Stimulated activated CD4-positive, alpha-beta T cell treated with anti-CD3 and anti-CD28 coated beads, Interleukin-1b, Interleukin-23, amount 100 ng/mL, for 24 hours (primary cell): ENCODE measurements around the gene OR13J1.
"Not testable (repeated sequence)": the region's sequence is repeated elsewhere in the genome, so short reads cannot be mapped to it uniquely, and the experiment has no call there.

Experiments used
- DNase-seq, 4 experiments: peaks; one replicate each; pipeline ENCODE4 v3.0.0-alpha.2; 2020; ENCODE audit warnings: low read depth in 4 of 4, low spot score in 1 of 4

OR13J1 gene

DNA sequence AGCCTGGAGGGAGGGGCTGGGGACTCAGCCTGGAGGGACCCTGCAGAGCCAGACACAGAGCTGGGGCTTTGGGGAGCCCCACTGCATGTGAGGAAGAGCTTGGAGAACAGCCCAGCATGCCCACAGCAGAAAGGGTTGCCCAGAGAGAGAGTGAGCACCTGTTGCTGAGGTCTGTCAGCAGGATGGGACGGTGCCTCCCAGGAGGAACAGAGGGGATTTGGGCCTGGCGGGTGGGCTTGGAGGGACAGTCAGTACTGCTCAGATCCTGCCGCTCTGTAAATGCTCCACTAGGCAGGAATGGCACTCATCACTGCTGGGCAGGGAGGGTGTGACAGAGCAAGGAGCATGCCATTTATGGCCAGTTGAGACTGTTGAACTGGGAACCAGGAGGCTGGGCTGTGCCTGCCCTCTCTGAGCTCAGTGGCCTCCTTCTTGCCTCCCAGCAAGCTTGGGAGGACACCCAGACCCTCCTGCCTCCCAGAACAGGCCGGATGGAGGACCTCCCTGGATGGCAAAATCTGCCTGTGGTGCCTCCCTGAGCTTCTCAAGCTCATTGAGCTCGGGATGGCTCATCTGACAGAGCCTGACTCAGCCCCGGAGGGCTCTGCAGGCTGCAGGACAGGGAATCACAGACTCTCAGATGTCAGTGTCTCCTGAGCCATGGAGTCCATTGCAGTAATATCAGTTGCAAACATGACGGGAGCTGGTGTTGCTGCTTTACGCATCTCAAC, 35.0 kb upstream of the OR13J1 start:
- no peak for DNase-seq

DNA sequence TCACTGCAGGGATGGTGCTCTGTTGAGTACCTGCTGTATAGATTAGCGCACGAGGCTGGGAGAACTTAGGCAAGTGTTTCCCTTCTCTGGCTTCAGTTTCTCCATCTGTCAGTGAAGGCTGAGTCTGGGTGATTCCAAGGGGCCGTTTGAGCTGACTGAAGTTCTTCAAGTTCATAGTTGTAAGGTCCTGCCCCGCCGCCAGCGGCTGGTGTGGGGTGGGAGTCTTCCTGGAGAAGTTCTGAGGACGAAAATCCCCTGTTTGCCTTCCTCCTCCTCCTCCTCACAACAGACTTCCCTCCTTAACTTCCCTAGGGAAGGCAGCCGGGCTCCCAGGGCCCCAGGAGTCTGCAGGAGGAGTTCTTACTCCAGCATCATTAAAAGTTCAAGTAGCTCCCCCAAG, 34.1 kb upstream of the OR13J1 start:
- DNase-seq: no peak

DNA sequence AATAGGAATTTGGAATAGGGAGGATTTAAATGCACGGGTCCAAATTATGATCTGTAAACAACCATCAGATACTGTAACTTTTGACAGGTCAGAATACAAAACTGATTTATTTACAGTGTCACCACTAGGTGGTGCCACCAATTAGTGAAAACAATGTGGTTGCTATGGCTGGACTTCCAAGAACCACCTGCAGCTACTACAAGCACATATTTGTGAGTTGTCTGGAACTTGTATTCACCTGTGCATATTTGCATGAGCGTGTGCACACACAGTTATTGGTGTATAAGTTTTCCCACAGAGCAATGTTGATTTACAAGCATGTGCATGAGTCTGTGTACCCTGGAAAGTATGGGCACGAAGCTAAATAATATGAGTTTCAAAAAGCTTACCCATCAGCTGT, 32.8 kb upstream of the OR13J1 start:
- no peak for DNase-seq

DNA sequence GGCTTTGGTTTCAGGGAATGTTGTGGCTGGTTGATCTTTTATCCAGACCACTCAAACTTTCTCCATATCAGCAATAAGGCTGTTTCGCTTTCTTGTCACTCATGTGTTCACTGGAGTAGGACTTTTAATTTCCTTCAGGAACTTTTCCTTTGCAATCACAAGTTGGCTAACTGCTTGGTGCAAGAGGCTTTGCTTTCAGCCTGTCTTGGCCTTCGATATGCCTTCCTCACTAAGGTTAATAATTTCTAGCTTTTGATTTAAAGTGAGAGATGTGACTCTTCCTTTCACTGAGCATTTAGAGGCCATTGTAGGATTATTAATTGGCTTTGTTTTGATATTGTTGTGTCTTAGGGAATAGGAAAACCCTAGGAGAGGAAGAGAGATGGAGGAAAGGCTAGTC, 28.8 kb upstream of the OR13J1 start:
- no peak for DNase-seq

DNA sequence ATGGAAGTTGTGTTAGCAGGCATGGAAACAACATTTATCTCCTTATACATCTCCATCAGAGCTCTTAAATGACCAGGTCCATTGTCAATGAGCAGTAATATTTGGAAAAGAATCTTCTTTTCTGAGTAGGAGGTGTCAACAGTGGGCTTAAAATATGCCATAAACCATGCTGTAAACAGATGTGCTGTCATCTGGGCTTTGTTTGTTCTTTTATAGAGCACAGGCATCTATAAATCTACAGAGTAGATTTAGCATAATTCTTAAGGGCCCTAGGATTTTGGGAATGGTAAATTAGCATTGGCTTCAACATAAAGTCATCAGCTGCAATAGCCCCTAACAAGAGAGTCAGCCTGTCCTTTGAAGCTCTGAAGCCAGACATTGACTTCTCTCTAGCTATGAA, 28.1 kb upstream of the OR13J1 start:
- no peak for DNase-seq

DNA sequence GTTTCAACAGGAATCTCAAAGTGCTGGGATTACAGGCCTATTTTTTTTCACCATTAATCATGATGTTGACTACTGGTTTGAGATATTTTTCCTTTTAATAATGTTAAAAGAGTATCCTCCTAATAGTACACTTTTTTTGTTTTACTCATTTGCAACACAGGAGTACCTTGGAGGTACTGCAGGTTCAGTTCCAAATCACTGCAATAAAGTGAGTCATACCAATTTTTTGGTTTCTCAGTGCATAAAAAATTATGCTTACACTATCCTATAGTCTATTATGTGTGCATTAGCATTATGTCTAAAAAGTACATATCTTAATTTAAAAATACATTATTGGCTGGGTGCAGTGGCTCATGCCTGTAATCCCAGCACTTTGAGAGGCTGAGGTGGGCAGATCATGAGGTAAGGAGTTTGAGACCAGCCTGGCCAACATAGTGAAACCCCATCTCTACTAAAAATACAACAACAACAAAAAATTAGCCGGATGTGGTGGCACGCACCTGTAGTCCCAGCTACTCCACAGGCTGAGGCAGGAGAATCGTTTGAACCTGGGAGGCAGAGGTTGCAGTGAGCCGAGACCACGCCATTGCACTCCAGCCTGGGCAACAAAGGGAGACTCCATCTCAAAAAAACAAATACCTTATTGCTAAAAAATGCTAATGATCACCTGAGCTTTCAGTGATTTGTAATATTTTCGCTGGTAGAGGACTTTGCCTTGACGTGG, 27.3 kb upstream of the OR13J1 start:
- not testable (repeated sequence) for DNase-seq

DNA sequence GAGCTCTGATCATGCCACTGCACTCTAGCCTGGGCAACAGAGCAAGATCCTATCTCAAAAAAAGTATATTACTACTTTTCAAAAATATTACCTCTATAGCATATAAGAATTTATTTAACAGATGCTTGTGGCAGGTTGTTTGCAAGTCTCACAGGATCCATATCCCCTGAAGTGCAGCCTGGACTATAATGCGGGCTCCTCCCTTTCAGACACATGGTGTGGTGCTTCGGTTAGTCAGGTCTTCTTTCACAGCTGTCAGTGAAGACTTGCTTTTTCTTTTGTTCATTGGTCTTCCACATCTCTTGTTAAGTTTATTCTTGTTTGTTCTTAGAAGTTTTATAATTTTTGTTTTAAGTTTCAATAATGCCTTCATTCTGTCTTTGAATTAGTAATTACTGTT, 26.4 kb upstream of the OR13J1 start:
- DNase-seq: no peak

DNA sequence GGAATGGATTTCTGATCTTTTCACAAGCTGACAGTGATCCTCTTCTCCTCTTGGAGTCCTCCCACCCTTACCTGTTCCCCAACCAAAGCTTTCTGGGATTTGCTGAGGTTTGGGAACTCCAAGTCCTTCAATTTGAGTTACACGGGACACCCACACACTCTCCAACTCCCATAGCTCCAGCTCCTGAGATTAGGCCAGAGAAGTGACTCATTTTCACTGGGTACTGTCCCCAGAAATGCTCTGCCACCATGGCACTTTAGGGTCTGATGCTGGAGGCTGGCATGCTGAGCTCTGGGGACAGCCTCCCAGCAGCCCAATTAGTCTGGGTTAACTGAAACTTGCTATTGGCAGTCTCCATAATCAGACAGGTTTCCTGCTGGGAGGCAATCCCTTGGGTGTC, 21.9 kb upstream of the OR13J1 start:
- DNase-seq: no peak

DNA sequence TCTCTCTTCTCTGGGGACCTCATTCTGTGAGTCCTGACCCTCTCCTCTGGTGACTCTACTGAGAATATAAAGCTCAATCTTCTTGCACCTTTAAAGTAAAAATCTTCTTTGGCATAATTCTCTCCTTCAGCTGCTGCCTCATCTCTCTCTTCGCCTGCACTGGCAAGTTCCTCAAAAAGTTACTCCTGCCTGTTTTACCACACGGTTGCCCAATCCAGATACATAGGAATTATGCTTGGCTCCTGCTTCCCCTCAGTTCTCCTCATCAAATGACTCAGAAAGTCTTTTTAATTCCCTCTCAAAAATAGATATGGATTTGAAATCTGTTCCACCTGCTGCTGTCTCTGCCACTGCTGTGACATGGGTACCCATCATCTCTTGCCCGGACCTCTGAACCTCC, 21.4 kb upstream of the OR13J1 start:
- DNase-seq: no peak

DNA sequence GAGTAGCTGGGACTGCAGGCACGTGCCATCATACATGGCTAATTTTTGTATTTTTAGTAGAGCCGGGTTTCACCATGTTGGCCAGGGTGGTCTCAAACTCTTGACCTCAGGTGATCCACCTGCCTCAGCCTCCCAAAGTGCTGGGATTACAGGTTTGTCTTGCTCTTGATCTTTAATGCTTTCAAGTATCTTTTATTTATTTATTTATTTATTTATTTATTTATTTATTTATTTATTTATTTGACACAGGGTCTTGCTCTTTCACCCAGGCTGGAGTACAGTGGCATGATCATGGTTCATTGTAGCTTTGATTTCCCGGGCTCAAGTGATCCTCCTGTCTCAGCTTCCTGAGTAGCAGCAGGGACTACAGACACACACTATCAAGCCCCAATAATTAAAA, 14.7 kb upstream of the OR13J1 start:
- not testable (repeated sequence) for DNase-seq

DNA sequence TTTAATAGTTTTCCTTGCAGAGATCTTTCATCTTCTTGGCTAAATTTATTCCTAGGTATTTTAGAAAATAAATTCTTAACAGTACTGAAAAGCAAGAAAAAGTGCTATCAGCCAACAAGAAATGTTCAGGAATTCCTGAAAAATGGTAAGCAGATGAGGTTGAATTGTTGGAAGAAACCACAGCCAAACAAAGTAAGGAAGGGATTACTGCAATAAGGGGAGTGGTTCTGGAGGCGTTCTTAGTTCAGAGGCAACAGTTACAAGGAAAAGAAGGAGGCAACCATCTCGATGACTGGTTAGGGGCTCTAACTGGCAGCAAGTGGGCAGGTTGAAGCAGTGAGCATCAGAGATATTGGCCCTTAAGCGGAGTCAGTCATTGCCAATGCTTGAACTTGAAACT, 12.8 kb upstream of the OR13J1 start:
- DNase-seq: no peak

DNA sequence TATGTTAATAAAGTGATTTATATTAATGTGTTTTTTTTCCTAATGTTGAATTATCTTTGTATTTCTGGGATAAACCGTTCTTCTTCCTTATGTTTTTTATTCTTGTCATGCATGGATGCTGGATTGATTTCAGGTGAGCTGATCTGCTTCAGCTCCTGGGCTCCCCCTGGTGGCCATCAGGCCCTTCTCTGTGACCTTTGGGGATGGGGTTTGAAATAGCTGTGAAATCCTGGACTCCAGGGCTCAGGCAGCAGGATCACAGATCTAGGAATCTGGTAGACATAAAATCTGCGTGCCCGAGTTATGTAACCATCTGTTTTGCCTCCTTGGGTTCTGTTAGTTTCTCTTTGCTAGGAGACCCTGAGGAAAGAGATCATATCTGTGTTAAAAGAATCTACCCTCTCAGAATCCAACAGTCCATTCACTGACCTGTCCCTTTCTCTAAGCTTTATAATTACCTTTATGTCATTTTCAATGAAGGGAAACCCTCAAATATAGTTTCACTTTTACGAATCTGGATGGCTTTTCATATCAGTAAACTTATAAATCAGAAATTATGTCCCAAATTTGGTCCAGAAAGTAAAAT, 12.2 kb upstream of the OR13J1 start:
- peak; percentile 62 to 76 (median 72) for DNase-seq

DNA sequence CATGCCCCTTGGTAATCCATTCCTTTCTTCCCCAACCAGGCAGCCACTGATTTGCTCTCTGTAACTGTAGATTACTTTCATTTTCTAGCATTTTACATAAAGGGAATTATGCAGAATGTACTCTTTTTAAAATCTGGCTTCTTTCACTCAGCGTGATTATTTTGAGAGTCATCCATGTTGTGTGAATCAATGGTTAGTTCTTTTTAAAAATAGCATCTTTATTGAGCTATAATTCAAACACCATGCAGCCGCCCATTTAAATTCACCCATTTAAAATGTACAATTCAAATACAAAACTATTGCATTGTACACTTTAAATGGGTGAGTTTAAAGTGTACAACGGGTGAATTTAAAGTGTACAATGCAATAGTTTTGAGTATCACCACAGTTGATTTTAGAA, 2.3 kb upstream of the OR13J1 start:
- DNase-seq: no peak

DNA sequence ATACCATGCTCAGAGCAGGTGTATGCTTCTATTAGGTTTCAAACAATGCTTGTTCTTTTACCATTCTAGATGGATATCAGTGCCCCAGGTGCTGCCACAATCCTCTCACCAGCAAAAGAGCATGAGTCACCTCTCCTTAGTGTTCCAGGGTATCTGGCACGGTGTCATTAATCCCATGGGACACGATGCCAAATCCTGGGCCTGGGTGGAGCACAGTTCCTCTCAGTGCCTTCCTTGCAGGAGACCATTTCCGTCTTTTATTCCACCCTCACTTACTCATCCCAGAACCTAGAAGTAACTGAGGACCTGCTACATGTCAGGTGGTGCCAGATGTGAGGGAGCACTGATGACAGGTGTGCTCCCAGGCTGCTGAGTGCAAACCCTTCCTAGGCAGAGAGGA, 1.3 kb upstream of the OR13J1 start:
- DNase-seq: no peak

DNA sequence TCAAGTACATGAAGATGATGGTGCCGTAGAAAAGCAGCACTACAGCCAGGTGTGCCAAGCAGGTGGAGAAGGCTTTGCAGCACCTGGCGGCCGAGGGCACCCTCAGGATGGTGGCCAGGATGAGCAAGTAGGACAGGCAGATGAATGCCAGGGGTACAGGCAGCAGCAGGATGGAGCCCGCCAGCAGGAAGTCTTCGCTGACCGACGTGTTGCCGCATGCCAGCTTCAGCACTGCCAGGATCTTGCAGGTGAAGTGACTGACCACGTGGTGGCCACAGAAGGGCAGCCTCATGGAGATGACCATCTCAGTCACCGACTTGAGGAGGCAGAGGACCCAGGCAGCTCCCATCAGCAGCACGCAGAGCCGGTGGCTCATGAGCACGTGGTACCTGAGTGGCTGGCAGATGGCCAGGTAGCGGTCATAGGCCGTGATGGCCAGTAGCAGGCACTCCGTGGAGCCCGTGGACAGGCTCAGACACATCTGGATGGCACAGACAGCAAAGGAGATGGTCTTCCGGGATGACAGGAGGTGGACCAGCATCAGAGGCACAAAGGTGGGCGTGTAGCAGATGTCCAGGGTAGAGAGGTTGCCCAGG, 482 bp downstream of the OR13J1 start:
- DNase-seq: no peak

DNA sequence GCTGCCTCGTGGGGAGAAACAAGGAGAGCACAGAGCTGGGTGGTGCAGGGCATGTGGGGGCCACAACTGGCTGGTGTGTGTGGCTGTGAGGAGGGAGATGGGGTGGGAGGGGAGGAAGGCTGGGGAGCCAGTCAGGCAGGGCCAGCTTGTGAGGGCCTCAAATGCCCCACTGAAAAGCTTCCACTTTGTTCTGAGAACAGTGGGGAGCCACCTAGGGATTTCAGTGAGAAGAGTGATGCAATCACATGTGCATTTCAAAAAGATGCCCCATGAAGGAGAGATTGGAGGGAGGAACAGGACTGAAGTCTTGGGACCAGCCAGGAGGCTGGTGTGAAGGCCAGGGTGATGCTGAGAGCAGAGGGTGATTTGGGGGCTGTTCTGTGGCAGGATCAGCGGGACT, 1.3 kb downstream of the OR13J1 start:
- DNase-seq: no peak

DNA sequence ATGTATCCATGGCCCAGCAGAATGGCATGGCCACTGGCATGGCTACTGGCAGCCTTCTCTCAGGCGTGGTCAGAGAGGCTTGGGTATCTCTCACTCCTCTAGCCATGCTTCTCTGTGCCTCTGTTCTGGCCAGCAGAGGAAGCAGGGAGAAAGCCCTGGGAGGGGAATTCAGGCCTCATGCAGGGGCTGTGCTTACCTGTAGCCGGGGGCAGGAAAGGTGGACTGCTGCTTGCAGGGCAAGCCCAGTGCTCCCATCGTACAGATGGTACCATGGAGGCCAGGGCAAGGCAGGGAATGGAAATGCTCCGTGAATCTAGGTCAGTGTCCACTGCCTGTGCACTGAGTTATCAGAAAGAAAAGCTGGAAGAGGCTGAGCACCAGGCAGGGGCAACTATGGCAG, 2.7 kb downstream of the OR13J1 start:
- no peak for DNase-seq

DNA sequence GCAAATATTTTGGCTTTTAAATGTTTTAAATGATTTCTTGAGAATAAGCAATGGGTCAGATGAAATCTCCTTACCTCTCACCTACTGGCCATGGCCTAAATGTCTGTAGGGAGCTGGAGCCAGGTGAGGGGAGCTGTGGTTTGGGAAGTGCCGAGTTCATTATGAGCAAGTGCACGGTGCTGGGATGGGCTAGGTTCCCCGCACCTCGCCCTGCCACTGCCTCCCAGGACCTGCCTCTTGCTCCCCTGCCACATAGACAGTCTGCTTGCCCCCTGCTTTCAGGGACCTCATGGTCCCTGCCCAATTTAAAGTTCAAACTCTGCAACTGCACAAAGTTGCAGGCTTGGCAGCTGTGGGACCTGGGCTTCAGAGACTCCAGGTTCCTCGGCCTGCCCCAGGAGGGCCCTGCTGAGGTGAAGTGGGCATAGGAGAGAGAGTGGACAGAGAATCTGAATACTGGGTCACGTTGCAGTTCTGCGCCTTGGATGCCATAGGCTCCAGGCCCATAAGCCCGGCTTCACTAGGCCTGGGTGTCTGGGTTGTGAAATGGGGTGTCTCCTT, 5.4 kb downstream of the OR13J1 start:
- DNase-seq: no peak

DNA sequence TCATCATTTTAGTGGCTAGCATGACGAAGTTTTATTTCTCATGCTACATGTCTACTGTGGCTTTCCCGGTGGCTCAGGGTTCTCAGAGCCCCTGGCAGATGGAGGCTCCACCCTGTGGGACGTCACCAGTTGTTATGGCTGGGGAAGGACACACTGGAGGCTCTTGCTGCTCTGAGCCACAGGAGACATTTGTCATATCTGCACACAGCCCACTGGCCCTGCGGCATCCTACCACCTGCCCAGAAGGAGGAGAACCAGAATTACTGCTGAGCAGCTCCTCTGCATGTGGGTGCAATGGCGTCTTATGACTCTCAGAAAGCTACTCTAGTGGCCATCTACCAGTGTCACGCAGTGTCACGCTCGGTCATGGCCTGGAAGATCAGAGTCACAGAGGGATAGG, 6.6 kb downstream of the OR13J1 start:
- DNase-seq: no peak

DNA sequence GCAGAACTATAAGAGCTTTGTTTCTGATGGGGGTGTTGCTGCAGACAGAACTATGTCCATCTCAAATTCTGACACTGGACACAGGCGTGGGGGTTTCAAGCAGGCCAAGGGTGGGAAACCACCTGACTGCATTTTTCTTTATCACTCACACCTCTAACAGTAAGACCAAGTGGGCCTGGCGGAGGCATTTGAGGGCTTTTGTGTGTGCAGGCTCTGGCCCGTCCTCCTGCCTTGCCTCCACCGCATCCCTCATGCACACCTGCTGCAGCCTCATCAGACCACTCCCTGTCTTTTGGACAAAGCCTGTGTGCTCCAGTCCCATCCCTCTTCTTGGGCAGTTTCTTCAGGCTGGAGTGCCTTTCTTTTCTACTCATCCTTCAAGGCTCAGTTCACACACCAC, 7.9 kb downstream of the OR13J1 start:
- no peak for DNase-seq

DNA sequence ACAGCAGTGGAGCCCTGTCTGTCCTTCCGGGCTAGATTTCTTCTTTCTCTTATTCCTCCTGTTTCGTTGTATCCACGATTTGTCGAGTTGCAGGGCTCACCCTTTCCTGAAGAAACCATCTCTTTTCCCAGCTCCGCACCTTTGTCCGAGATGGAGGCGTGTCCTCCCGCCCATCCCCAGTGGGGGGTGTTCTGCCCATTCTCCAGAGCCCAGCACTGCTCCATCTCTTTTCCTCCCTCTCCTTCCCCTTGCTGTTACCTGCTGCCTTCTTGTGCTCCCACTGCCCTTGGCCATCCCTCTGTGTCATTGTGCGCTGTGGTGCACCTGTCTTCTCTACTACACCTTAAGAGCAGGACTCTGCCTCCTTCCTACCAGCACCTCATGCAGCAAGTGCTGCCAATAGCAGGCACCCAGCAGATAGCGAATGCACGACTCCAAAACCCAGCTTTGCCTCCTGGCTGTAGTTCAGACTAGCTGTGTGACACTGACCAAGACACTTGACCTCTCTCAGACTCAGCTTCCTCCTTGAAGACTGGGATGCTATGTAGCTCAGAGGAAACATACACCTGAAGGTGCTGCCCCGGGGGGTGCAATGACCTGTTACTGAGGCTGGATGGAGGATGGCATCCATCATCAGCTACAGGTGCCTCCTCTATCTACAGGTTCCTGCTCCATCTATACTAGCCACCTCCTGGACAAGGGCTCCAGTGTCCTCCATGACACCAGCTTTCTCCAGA, 8.9 kb downstream of the OR13J1 start:
- DNase-seq: no peak
